HK-2 (cell line): Measurements from ENCODE around the gene RFX4.
"Not testable (repeated sequence)": the region's sequence is repeated elsewhere in the genome, so short reads cannot be mapped to it uniquely, and the experiment has no call there.

Experiments used
- DNase-seq: peaks from one replicate; pipeline ENCODE4 v3.0.0-alpha.2; 2018; ENCODE audit not compliant: unreplicated experiment

RFX4 gene

DNA sequence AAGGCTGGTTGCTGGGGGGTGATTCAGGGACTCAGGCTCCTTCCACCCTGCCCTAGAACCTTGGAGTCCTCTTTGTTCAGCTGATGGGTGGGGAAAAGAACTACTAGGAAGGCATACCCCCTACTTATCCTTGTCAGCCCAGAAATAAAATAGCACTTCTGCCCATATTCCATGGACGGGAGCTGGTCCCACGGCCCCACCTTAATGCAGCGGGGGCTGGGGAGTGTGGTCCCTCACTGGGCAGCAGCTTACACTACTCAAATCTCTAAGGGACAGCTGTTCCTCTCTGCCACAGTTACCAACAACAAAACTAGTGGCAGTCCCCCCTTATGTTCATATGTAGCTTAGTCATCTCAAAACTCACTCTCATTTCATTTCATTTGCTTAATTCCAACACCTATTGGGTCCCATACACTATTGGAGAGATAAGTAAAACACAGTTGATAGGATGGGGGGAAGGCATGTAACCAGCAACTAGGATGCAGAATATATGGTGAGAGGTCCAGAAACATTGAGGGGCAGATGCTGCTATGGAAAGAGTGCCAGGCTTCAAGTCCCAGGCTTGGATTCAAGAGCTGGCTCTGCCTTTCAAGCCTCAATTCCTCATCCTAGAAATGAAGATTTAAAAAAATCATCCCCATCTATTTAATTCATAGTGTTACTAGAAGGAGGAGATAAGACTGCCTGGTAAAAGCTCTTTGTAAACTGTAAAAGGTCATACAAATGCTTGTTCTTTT lies 107.9 kb downstream of the RFX4 start:
- no peak for DNase-seq

DNA sequence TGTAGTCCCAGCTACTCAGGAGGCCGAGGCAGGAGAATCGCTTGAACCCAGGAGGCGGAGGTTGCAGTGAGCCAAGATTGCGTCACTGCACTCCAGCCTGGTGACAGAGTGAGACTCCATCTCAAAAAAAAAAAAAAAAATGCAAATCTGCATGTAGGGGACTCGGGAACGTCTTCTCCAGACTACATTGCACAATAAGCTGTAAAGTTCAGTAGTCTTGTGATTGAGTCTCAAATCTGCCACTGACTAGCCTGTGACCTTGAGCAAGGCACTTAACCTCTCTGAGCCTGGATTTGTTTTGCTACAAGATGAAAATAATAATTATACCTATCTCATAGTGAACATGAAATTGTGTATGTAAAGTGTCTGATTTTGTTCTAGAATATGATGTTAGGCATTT lies 109.2 kb downstream of the RFX4 start:
- not testable (repeated sequence) for DNase-seq

DNA sequence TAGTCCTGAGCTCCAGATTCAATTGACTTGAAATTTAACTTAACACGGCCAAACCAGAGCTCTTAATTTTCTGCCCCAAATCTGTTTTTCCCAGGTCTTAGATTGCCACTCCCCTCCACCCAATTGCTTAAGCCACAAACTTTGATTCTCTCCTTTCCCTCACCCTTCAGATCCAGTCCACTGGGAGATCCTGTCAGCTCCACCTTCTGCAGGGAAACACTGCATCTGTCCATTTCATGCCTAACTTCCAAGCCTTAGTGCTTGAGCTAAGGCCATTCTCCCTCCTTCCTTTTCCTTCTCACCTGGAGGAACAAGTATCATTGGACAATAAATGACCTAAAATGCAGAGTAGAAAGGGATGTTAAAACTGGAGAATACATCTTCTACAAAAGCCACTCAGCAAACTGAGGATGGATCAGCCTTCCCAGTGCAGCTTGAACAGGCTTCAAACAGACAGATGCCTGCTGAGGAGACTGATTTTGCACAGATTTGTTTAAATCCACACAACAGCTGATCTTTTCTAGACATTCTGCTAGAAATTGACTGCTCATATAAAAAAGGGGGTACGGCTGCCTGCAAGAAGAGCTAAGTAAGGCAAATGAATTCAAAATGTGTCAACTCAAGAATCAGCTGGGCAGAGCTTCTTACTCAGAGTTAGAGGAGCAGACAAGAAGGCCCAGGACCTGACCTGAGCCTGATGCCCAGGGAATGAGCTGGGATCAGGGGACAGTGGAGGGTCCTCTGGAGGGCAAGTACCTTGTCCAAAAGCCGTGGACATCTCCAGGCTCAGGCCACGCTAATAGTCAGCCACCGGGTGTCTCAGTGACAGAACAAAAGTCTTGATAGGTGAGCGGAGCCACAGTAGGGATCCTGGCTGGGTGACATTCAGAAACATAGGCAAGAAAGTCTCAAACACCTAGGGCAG lies 110.4 kb downstream of the RFX4 start:
- no peak for DNase-seq

DNA sequence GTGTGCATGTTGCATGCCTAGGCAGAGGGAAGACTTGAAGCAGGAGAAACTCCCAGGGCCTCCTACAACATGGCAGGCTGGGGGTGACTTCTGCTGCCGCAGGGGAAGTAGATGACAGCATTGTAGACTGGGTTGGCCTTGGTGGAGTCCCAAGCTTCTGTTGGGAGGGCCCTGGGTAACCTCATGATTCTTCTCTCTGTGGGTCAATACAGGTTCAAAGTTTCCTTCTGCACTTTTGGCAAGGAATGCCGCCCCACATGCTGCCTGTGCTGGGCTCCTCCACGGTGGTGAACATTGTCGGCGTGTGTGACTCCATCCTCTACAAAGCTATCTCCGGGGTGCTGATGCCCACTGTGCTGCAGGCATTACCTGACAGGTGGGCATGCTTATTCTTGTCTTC lies 113.3 kb downstream of the RFX4 start:
- DNase-seq: no peak

- no peak for DNase-seq
Measured at GRCh38 chr12:106696681-106697417, 114.0 kb downstream of the RFX4 start.

DNA sequence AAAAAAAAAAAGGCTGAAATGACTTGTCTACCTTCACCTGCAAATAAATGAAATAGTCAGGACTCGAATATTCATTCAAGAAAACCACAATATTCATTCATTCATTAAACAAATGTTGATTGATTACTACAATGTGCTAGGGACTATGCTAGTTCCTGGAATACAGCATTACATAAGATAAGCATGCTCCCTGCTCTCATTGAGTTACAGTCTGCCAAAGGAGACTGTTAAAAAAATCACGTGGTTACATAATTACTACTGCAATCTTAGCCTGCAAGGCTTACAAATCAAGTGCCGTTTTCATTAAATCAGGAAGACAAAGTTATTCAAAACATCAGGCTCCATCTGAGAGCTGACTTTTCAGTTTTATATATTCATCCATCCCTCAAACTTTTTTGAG lies 121.3 kb downstream of the RFX4 start:
- DNase-seq: no peak

GRCh38 chr12:106705971-106706370 lies 123.2 kb downstream of the RFX4 start:
- no peak for DNase-seq

DNA sequence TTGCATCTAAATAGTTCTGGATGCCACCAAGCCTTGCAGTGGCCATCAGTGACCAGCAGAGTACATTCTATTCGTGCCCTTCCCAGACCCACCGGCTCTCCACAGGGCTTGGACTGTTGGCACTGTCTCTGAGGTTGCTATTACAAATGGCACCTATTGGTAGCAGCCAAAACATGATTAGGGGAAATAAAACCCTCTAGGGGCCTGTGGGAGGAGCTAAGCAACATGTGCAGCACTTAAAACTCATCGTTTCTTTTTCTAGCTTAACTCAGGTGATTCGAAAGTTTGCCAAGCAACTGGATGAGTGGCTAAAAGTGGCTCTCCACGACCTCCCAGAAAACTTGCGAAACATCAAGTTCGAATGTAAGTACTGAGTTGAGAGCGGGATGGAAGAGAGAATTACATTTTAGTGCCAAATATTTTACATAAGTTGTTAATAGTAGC lies 126.3 kb downstream of the RFX4 start:
- no peak for DNase-seq

DNA sequence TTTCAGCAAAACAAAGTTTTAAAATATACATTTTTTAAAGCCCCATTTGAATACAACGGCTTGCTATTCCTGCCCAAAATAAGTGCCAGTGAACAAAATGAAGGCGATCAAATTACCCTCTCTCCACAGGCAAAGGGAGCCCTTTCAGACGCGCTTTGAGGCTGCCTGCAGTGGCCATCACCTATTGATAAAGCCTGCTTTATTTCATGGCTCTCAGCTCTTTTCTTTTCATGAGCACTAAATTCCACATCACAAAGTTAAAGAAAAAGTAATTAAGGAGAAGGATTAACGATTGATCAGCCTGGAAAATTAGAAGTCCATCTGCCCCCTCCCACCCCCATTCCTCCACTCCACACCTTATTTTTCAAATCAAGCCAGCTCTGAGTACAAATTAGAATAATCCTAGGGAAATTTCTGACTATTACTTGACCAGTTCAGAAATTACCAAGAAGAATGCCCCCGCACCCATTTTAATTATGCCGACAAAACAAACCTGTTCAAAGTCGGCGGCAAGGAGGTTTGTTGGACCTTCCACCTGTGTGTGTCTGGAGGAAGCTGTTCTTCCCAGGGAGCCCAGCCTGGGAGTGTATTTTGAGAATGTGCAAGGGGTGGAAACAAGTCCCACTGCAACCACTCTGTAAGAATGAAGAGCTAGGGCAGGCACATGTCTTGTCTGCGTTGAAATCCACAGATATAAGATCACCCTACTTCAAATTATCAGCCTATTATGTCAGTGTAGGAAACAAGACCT lies 127.5 kb downstream of the RFX4 start:
- no peak for DNase-seq

DNA sequence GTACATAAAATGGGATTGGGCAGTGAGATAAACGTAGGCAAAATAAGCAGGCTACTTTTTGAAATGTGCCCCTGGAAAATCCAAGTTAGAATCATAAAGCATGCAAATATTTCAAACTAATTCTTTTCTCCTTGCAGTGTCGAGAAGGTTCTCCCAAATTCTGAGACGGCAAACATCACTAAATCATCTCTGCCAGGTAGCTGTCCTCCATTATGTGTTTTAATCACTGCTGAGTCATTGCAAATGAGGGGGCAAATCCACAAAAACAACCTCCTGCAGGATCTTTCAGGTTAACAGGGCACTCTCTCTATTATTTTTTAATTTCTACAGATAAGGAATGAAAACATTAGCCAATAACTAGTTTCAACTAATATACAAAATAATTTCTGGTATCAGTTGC lies 128.5 kb downstream of the RFX4 start:
- no peak for DNase-seq

DNA sequence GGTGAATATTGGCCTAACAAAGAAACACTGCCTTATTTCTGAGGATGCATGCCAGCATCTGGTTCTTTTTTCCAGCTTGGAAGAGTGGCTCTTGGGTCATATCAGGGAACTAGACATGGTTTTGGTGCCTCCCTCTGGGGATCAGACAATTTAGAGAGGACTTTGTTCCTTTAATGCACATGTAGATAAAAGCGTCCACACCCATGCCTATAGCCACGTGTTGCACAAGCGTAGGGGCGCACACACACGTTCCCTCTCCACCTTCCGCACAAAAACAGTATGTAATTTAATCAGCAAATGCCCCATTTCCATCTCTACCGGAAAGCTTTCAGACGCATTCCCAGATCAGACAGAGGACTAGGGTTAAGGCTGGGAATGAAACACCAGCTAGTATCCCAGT lies 130.0 kb downstream of the RFX4 start:
- DNase-seq: no peak

- DNase-seq: no peak
Measured at GRCh38 chr12:106714926-106715325, 132.1 kb downstream of the RFX4 start.

GRCh38 chr12:106715582-106715981 lies 132.8 kb downstream of the RFX4 start:
- no peak for DNase-seq

- DNase-seq: no peak
Measured at GRCh38 chr12:106717673-106718072, 134.9 kb downstream of the RFX4 start.

GRCh38 chr12:106719879-106720278 lies 137.1 kb downstream of the RFX4 start:
- DNase-seq: no peak

DNA sequence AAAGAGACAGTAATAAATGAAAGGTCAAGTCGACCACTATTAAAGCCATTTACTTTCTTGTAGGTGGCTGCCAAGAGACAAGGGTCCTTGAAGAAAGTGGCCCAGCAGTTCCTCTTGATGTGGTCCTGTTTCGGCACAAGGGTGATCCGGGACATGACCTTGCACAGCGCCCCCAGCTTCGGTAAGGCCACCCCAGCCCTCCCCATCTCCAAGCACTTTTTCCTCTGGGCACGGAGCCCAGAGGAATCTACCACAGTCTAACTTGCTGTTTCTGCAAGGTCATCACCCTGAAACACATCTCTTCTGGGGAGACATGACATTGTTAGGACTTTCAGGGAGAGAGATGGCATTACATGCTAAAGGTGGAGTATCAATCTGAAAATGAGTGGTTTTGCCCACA lies 137.9 kb downstream of the RFX4 start:
- no peak for DNase-seq

DNA sequence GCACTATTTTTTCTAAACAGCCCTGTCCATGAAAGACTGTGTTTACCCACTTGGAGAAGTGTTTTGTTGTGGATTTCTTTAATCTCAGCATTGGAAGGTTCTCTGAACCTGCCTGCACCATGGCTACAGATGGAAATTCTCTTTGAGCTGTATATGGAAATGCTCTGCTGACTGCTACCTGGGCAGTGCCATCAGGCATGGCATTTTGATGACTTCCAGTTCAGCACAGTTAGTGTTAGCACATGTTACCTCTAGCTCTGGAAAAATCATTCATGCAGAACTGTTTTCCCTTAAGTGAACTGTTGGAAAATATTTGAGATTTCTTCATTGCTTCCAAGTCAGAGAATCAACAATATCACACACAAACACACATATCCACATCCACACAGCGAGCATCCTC lies 139.1 kb downstream of the RFX4 start:
- no peak for DNase-seq

GRCh38 chr12:106722837-106723236 lies 140.0 kb downstream of the RFX4 start:
- DNase-seq: no peak

GRCh38 chr12:106723416-106723815 lies 140.6 kb downstream of the RFX4 start:
- no peak for DNase-seq

DNA sequence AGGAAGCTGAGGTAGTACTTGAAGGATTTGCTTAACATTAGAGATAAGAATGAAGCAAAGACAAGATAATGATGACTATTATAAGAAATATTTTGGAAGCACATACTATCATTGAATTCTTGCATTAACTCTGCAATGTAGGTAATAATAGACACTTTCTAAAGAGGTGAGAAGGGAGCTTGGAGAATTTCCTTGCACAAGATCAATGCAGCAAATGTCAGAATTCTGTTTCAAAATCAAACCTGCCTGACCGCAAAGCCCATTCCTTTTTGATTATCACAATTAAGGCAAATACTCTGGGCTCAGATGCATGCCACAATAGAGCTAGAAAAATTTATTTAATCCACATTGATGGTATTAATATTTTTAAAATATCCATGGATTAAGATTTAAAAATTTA lies 141.3 kb downstream of the RFX4 start:
- DNase-seq: no peak

DNA sequence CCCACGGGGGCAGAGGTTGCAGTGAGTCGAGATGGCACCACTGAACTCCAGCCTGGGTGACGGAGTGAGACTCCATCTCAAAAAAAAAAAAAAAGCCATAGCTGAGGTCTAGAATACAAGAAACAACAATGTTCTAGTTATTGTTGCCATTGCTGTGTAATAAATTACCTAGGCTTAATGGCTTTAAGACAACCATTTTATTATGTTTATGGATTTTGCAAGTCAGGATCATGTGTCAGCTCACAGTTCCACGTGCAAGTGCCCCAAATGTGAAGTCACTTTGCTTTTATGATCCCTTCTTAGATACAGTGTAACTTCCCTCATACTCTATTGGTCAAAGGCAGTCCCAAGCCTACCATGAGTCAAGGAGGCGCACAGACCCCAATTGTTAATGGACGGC lies 142.1 kb downstream of the RFX4 start:
- no peak for DNase-seq
